K562 (cell line): Measurements from ENCODE around the gene NXT1. TPM values are rescaled to one million over a fixed set of nuclear protein-coding genes. Genes with fewer than 3 reads are reported as not detected.

Experiments used
- CBX1 ChIP-seq: sonication (generic); IDR thresholded peaks from 2 replicates; pipeline ENCODE4 v1.6.1; 2016; ENCODE audit warnings: antibody characterized with exemption, low read depth, mild to moderate bottlenecking
- CEBPG ChIP-seq, 3 experiments: fragments of 200-800 bp in 1 of 3; sonication (Bioruptor generic) in 1 of 3; sonication (generic) in 1 of 3; formaldehyde crosslinking in 1 of 3; IDR thresholded peaks in 2 of 3; conservative IDR thresholded peaks in 1 of 3; 2 replicates each; pipeline versions ENCODE4 v1.6.1 to v1.8.0; 2016 to 2022; ENCODE audit warnings: missing compliant biosample characterization in 2 of 3, missing genetic modification characterization in 2 of 3, mild to moderate bottlenecking in 1 of 3, missing genetic modification reagents in 1 of 3
- FOXJ2 ChIP-seq: fragments of 200-800 bp; sonication (Bioruptor generic); IDR thresholded peaks from 2 replicates; pipeline ENCODE4 v1.6.1; 2016; ENCODE audit warnings: missing genetic modification characterization, missing compliant biosample characterization
- GATA2 ChIP-seq: sonication (generic); formaldehyde crosslinking; IDR thresholded peaks from 2 replicates; pipeline ENCODE4 v1.4.0; 2020; ENCODE audit warnings: mild to moderate bottlenecking, missing genetic modification reagents
- KAT7 ChIP-seq: sonication (generic); formaldehyde crosslinking; IDR thresholded peaks from 2 replicates; pipeline ENCODE4 v1.8.0; 2022; ENCODE audit warnings: missing genetic modification reagents, mild to moderate bottlenecking, borderline replicate concordance
- MEF2D ChIP-seq: conservative IDR thresholded peaks from 2 replicates; pipeline ENCODE4 v1.6.1; 2016; ENCODE audit warnings: low read depth, missing genetic modification characterization, missing compliant biosample characterization
- MTF1 ChIP-seq: fragments of 250-450 bp; sonication (Bioruptor Pico); IDR thresholded peaks from 2 replicates; pipeline ENCODE4 v1.9.0; 2021; ENCODE audit warnings: moderate library complexity, mild to moderate bottlenecking, inconsistent platforms, borderline replicate concordance
- NFATC3 ChIP-seq: fragments of 450-650 bp; IDR thresholded peaks from 2 replicates; pipeline ENCODE4 v1.6.1; 2017; ENCODE audit warnings: mild to moderate bottlenecking
- PTBP1 ChIP-seq: fragments of 200-400 bp; formaldehyde crosslinking; IDR thresholded peaks from 2 replicates; pipeline ENCODE4 v1.6.1; 2017; ENCODE audit warnings: low read depth, low read length
- RCOR1 ChIP-seq, 2 experiments: IDR thresholded peaks; 2 replicates each; pipeline ENCODE4 v1.6.1; 2012; ENCODE audit warnings: low read depth in 2 of 2, low read length in 2 of 2, borderline replicate concordance in 1 of 2, improper control_type of control experiment in 1 of 2
- RFX5 ChIP-seq: IDR thresholded peaks from 2 replicates; pipeline ENCODE4 v1.6.1; 2011; ENCODE audit warnings: low read depth, mild to moderate bottlenecking, improper control_type of control experiment, low read length
- SAFB ChIP-seq: fragments of 200-400 bp; formaldehyde crosslinking; IDR thresholded peaks from 2 replicates; pipeline ENCODE4 v1.6.1; 2017; ENCODE audit warnings: low read depth, low read length, borderline replicate concordance
- SRSF9 ChIP-seq: fragments of 200-400 bp; formaldehyde crosslinking; IDR thresholded peaks from 2 replicates; pipeline ENCODE4 v1.6.1; 2017; ENCODE audit warnings: low read depth, low read length, borderline replicate concordance
- TAF9B ChIP-seq: fragments of 450-650 bp; IDR thresholded peaks from 2 replicates; pipeline ENCODE4 v1.6.1; 2018; ENCODE audit warnings: mild to moderate bottlenecking; ENCODE audit not compliant: partially characterized antibody
- TCF3 ChIP-seq: sonication (generic); formaldehyde crosslinking; IDR thresholded peaks from 2 replicates; pipeline ENCODE4 v1.4.0; 2020; ENCODE audit warnings: mild to moderate bottlenecking, missing genetic modification reagents
- THRAP3 ChIP-seq: fragments of 450-650 bp; IDR thresholded peaks from 2 replicates; pipeline ENCODE4 v1.6.1; 2016; ENCODE audit warnings: mild to moderate bottlenecking, inconsistent platforms, borderline replicate concordance
- ZNF212 ChIP-seq: fragments of 450-650 bp; formaldehyde crosslinking; IDR thresholded peaks from 2 replicates; pipeline ENCODE4 v1.4.0; 2020; ENCODE audit warnings: mild to moderate bottlenecking
- ZNF282 ChIP-seq: sonication (generic); formaldehyde crosslinking; IDR thresholded peaks from 2 replicates; pipeline ENCODE4 v1.8.1; 2023; ENCODE audit warnings: missing genetic modification reagents
- polyA plus RNA-seq, 8 experiments: library from polyadenylated mRNA; depleted of rRNA in 4 of 8; stranded (reverse) in 5 of 8; unstranded in 3 of 8; fragments of >200 nt; fragmentation: Nextera tagmentation in 2 of 8; fragmentation: Illumina TruSeq in 1 of 8; extraction: Ambion mirVana in 2 of 8; extraction: Trizol in 1 of 8; gene quantifications; 2 replicates each; pipeline versions ENCODE4 v1.2.1 to v1.2.3, GENCODE V29; 2011 to 2014; ENCODE audit warnings: inconsistent platforms in 1 of 8, missing spikeins in 1 of 8
- total RNA-seq, 7 experiments: library from RNA; depleted of rRNA in 6 of 7; stranded (reverse); fragments of >200 nt in 6 of 7; fragmentation: Illumina TruSeq in 2 of 7; extraction: Trizol in 2 of 7; gene quantifications; 2 replicates each; pipeline versions ENCODE4 v1.2.1 to v1.2.3, GENCODE V29; 2011 to 2021; ENCODE audit warnings: low replicate concordance in 1 of 7
- TF ChIP-seq, protein P1 (sequence below): sonication (generic); formaldehyde crosslinking; IDR thresholded peaks from 2 replicates; pipeline ENCODE4 v1.8.1; 2023; ENCODE audit warnings: mild to moderate bottlenecking, missing genetic modification reagents
- TF ChIP-seq, protein P2 (sequence below): fragments of 450-650 bp; formaldehyde crosslinking; IDR thresholded peaks from 2 replicates; pipeline ENCODE4 v1.4.0; 2020; ENCODE audit warnings: mild to moderate bottlenecking, moderate library complexity
- TF ChIP-seq, protein P3 (sequence below): fragments of 250-450 bp; sonication (Bioruptor Pico); IDR thresholded peaks from 2 replicates; pipeline ENCODE4 v1.5.0; 2020; ENCODE audit warnings: mild to moderate bottlenecking, borderline replicate concordance

NXT1 gene
- total and polyA plus RNA-seq, 9 of the 15 experiments (the other 6 are each of a cell fraction or from before 2014, with no cell fraction given): 7.7 to 50.9 (median 35.6) TPM

GRCh38 chr20:23366384-23366783 is 15.8 kb downstream of the NXT1 start (continued):
- TF ChIP-seq, protein P1, sequence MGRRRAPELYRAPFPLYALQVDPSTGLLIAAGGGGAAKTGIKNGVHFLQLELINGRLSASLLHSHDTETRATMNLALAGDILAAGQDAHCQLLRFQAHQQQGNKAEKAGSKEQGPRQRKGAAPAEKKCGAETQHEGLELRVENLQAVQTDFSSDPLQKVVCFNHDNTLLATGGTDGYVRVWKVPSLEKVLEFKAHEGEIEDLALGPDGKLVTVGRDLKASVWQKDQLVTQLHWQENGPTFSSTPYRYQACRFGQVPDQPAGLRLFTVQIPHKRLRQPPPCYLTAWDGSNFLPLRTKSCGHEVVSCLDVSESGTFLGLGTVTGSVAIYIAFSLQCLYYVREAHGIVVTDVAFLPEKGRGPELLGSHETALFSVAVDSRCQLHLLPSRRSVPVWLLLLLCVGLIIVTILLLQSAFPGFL (CRISPR knock-in tag): no peak
- TF ChIP-seq FOXJ2 (peak; percentile 50; the same call in 1 of the 2 replicates), ZNF212 (CRISPR knock-in tag) (no peak), CEBPG (CRISPR knock-in tag; IDR thresholded peaks at IDR 0.05) (no peak), CEBPG (tag; conservative IDR thresholded peaks at IDR 0.05 in 1 of 2, IDR thresholded peaks at IDR 0.05 in 1 of 2) (peak in 1 of 2 experiments; percentile 41; a peak in 1 of 4 replicates), GATA2 (CRISPR knock-in tag) (no peak), SRSF9 (no peak), PTBP1 (no peak), THRAP3 (no peak), SAFB (no peak), TAF9B (no peak), KAT7 (CRISPR knock-in tag) (no peak), ZNF282 (no peak), MEF2D (tag) (no peak), CBX1 (no peak), NFATC3 (no peak), MTF1 (CRISPR knock-in tag) (no peak), RCOR1 (IDR thresholded peaks at IDR 0.05; ENCODE audit: borderline replicate concordance in 1 of 2, low read depth in 2 of 2, low read length in 2 of 2) (peak in 1 of 2 experiments; percentile 44; a peak in 1 of 4 replicates), TCF3 (CRISPR knock-in tag) (peak; percentile 63), RFX5 (no peak)
- TF ChIP-seq, protein P2, sequence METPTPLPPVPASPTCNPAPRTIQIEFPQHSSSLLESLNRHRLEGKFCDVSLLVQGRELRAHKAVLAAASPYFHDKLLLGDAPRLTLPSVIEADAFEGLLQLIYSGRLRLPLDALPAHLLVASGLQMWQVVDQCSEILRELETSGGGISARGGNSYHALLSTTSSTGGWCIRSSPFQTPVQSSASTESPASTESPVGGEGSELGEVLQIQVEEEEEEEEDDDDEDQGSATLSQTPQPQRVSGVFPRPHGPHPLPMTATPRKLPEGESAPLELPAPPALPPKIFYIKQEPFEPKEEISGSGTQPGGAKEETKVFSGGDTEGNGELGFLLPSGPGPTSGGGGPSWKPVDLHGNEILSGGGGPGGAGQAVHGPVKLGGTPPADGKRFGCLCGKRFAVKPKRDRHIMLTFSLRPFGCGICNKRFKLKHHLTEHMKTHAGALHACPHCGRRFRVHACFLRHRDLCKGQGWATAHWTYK (CRISPR knock-in tag): no peak
- TF ChIP-seq, protein P3, sequence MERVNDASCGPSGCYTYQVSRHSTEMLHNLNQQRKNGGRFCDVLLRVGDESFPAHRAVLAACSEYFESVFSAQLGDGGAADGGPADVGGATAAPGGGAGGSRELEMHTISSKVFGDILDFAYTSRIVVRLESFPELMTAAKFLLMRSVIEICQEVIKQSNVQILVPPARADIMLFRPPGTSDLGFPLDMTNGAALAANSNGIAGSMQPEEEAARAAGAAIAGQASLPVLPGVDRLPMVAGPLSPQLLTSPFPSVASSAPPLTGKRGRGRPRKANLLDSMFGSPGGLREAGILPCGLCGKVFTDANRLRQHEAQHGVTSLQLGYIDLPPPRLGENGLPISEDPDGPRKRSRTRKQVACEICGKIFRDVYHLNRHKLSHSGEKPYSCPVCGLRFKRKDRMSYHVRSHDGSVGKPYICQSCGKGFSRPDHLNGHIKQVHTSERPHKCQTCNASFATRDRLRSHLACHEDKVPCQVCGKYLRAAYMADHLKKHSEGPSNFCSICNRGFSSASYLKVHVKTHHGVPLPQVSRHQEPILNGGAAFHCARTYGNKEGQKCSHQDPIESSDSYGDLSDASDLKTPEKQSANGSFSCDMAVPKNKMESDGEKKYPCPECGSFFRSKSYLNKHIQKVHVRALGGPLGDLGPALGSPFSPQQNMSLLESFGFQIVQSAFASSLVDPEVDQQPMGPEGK (CRISPR knock-in tag): no peak
